Activated naive CD4-positive, alpha-beta T cell treated with anti-CD3 and anti-CD28 coated beads, Interleukin-2, amount 50 U/mL, for 72 hours (primary cell): ENCODE data around the gene KIF22. TPM values are rescaled to one million over a fixed set of nuclear protein-coding genes. Genes with fewer than 3 reads are reported as not detected.

ENCODE experiments used
- ATAC-seq, 2 donors: fragments of 150-1000 bp; cut with Tn5 transposase; 2 replicates each; pipeline ENCODE4 v1.10.0; 2021; ENCODE audit warnings: mild to moderate bottlenecking in 2 of 2, moderate library complexity in 2 of 2
- DNase-seq, 2 donors: peaks; one replicate each; pipeline ENCODE4 v3.0.0; 2021 to 2022; ENCODE audit warnings: low spot score in 2 of 2
- H3K27ac Mint-ChIP-seq, 2 donors: one replicate each; pipeline ENCODE4 v1.8.0; 2022; ENCODE audit warnings: mild to moderate bottlenecking in 2 of 2, mixed read lengths in 2 of 2
- H3K36me3 Mint-ChIP-seq, 2 donors: one replicate each; pipeline ENCODE4 v1.8.0; 2022; ENCODE audit warnings: mixed read lengths in 2 of 2
- H3K9me3 Mint-ChIP-seq, 2 donors: one replicate each; pipeline ENCODE4 v1.8.0; 2022; ENCODE audit warnings: mixed read lengths in 2 of 2
- total RNA-seq, 2 donors: library from RNA; stranded (reverse); gene quantifications; one replicate each; pipeline ENCODE4 v1.2.3, GENCODE V29; 2022

KIF22 gene
- total RNA-seq, 2 donors from 2014 or later = 151 to 268 TPM

DNA sequence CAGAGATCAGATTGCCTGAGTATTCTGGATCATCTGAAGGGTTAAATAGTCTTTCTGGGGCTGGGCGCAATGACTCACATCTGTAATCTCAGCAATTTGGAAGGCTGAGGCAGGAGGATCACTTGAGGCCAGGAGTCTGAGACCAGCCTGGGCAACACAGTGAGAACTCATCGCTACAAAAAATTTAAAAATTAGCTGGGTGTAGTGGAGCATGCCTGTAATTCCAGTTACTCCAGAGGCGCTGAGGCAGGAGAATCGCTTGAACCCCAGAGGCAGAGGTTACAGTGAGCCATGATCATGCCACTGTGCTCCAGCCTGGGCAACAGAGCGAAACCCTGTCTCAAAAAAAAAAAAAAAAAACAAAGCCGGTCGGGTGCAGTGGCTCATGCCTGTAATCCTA lies 45.4 kb downstream of the KIF22 start:
- H3K9me3 Mint-ChIP-seq = no peaks in the 10 kb centered on the region

DNA sequence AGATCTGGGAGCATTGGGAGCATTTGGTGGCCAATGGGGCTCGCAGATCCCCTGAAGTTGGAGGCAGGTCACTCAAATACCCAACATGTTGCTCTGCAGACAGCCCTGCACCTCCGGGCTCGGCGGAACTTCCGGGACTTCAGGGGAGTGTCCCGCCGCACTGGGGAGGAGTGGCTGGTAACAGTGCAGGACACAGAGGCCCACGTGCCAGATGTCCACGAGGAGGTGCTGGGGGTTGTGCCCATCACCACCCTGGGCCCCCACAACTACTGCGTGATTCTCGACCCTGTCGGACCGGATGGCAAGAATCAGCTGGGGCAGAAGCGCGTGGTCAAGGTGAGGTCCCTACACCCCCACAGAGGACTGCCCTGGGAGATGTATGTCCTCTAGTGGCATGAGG lies 46.1 kb downstream of the KIF22 start:
- Mint-ChIP-seq H3K36me3 (peaks cover 0 to 37% of the 10 kb centered on the region in 2 donors), H3K27ac (no peak overlapping the region), H3K9me3 (no peaks in the 10 kb centered on the region)
- no peak for ATAC-seq
- DNase-seq = no peak

More for the DNA sequence above, 45.4 kb downstream of the KIF22 start:
- Mint-ChIP-seq H3K36me3 (peaks cover under 1 to 44% of the 10 kb centered on the region in 2 donors), H3K27ac (peak overlapping the region in 1 of 2 donors; percentile 44)
- ATAC-seq (no peak), DNase-seq (no peak)

DNA sequence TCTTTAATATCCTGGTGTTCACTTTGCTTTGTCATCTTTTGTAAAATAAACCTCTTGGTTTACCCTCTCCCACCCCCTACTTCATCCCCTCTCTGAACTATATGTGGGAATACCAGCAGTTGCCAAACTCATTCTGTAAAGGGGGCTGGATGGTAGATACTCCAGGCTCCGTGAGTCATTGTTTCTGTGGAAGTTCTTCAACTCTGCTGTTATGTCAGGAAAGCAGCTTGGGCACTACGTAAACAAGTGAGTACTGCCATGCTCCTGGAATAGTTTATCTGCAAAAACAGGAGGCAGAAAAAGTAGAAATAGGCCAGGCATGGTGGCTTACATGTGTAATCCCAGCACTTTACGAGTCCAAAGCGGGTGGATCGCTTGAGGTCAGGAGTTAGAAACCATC lies 47.3 kb downstream of the KIF22 start:
- Mint-ChIP-seq H3K36me3 (peaks cover 0 to 26% of the 10 kb centered on the region in 2 donors), H3K9me3 (no peaks in the 10 kb centered on the region), H3K27ac (no peak overlapping the region)
- DNase-seq = no peak
- ATAC-seq = no peak

DNA sequence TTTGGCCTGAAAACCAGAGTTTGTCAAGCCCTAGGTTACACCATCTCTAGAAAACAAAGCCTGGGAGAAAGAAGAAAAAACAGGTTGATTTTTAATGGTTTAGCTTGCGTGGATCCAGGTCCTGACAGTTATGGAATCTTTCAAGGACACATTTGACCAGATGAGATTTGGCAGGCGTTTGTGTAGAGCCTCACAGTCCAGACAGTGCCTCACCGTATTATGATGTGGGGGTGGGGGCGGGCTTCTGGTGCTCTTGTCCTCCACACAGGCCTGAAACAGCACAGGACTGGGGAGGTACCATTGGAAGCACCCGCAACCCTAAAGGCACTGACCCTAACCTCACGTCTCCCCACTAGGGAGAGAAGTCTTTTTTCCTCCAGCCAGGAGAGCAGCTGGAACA lies 49.3 kb downstream of the KIF22 start:
- Mint-ChIP-seq H3K27ac (peak overlapping the region; percentile 54 to 60), H3K9me3 (no peaks in the 10 kb centered on the region), H3K36me3 (peaks cover 0 to 11% of the 10 kb centered on the region in 2 donors)
- no peak for ATAC-seq
- DNase-seq = no peak

DNA sequence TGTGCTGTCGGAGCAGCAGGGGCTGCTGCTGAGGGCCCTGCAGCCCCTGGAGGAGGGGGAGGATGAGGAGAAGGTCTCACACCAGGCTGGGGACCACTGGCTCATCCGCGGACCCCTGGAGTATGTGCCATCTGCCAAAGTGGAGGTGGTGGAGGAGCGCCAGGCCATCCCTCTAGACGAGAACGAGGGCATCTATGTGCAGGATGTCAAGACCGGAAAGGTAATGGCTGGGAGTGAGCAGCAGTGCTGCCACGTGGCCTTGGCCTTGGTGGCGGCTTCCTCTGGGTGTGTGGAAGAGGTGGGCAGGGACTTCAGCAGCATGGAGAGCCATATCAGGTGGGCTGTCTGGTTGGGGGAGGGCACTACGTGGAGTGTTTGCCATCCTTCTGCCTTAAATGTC lies 49.7 kb downstream of the KIF22 start:
- peak overlapping the region; percentile 18 to 54 for H3K27ac Mint-ChIP-seq
- H3K36me3 Mint-ChIP-seq = peaks cover 2 to 11% of the 10 kb centered on the region in 2 donors
- ATAC-seq (no peak), DNase-seq (no peak)
- H3K9me3 Mint-ChIP-seq = no peaks in the 10 kb centered on the region

GRCh38 chr16:29841631-29842030 lies 51.1 kb downstream of the KIF22 start:
- Mint-ChIP-seq H3K9me3 (no peaks in the 10 kb centered on the region), H3K27ac (no peak overlapping the region), H3K36me3 (peaks cover 4 to 11% of the 10 kb centered on the region in 2 donors)
- ATAC-seq (no peak), DNase-seq (no peak)

DNA sequence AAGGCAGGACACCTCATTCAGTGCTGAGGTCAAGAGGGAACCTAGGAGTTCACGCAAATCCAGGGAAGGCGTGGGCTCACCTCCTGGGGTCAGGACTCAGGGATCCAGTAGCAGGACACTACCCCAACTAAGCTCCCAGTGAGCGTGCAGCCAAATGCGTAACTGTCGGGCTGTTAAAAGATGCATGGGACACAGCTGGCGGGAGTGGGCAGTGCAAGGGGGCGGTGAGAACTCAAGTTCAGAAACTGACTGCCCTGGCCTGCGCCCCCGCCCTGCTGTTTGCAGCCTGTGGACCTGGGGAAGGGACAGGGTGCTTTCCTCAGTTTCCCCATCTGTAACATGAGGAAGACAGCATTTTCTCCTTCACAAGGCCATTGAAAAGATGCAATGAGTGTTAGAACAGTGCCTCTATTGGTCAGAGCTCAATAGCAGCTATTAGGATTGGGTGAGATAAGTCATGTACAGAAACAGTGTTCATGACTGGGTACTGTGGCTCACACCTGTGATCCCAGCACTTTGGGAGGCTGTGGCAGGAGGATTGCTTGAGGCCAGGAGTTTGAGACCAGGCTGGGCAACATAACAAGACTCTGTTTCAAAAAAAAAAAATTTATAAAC lies 52.3 kb downstream of the KIF22 start:
- no peak for DNase-seq
- H3K9me3 Mint-ChIP-seq = no peaks in the 10 kb centered on the region
- ATAC-seq = peak; percentile 29 to 46
- H3K27ac Mint-ChIP-seq = peak overlapping the region in 1 of 2 donors; percentile 66
- H3K36me3 Mint-ChIP-seq = peaks cover 4 to 12% of the 10 kb centered on the region in 2 donors

DNA sequence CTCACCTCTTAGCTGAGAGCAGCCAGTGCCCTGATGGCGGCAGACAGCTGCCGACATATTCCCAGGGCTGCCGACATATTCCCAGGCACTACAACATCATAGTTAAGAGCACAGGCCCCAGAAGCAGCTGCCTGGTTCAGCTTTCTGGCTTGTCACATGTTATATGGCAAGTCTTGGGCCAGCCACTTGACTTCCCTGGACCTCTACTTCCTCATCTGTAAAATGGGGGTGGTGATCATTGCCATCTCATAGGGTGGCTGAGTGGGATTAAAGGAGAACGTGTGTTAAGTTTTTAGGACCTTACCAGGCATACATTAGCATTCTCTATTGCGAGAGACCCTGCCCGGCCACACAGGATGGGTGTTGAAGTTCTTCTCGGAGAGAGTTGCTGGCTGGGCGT lies 53.4 kb downstream of the KIF22 start:
- Mint-ChIP-seq H3K27ac (peak overlapping the region; percentile 37 to 84), H3K9me3 (no peaks in the 10 kb centered on the region), H3K36me3 (peaks cover 4 to 12% of the 10 kb centered on the region in 2 donors)
- ATAC-seq (no peak), DNase-seq (no peak)

- Mint-ChIP-seq H3K36me3 (peaks cover 4 to 12% of the 10 kb centered on the region in 2 donors), H3K27ac (peak overlapping the region in 1 of 2 donors; percentile 37), H3K9me3 (no peaks in the 10 kb centered on the region)
- ATAC-seq (no peak), DNase-seq (no peak)
Observed at GRCh38 chr16:29844575-29845331, 54.2 kb downstream of the KIF22 start.

DNA sequence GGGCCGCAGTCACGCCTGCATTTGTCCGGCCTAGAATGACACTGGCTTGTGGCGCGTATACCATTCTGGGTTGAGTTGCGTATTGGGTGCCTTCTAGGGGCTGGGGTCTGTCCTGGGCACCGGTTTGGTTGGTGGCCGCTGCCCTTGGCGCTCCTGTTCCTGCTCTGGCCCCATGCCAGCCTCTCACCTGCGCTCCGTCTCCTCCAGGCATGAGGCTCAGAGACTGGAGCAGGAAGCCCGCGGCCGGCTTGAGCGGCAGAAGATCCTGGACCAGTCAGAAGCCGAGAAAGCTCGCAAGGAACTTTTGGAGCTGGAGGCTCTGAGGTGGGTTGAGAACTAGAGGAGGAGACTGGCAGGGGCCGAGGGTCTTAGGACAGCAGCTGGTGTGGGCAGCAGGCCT lies 55.1 kb downstream of the KIF22 start:
- Mint-ChIP-seq H3K9me3 (no peaks in the 10 kb centered on the region), H3K27ac (peak overlapping the region in 1 of 2 donors; percentile 13), H3K36me3 (peaks cover 4 to 12% of the 10 kb centered on the region in 2 donors)
- DNase-seq = no peak
- no peak for ATAC-seq

- DNase-seq = peak; percentile 80 to 86
- no peaks in the 10 kb centered on the region for H3K9me3 Mint-ChIP-seq
- H3K27ac Mint-ChIP-seq = peak overlapping the region; percentile 22 to 82
- ATAC-seq = peak; percentile 91 to 95
- H3K36me3 Mint-ChIP-seq = peaks cover 4 to 12% of the 10 kb centered on the region in 2 donors
Observed at GRCh38 chr16:29848420-29849297, 58.1 kb downstream of the KIF22 start.

GRCh38 chr16:29849505-29849904 lies 59.0 kb downstream of the KIF22 start:
- peaks cover 4 to 12% of the 10 kb centered on the region in 2 donors for H3K36me3 Mint-ChIP-seq
- no peak for DNase-seq
- H3K27ac Mint-ChIP-seq = peak overlapping the region in 1 of 2 donors; percentile 22
- H3K9me3 Mint-ChIP-seq = no peaks in the 10 kb centered on the region
- no peak for ATAC-seq

DNA sequence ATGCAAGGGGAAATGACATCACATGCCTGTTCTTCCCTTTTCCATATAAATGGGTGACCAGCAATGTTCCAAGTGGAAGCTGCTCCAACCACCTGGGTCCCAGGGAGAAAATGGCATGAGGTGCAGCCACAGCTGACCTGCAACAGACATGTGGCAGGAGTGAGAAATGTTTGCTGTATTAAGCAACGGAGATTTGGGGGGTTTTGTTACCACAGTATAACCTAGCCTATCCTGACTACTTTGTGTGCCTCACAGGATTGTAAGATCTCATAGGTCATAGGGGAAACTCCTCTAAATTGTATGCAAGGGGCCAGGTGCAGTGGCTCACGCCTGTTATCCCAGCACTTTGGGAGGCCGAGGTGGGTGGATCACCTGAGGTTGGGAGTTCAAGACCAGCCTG lies 60.4 kb downstream of the KIF22 start:
- H3K36me3 Mint-ChIP-seq = peaks cover 0 to 6% of the 10 kb centered on the region in 2 donors
- no peak for DNase-seq
- no peaks in the 10 kb centered on the region for H3K9me3 Mint-ChIP-seq
- no peak overlapping the region for H3K27ac Mint-ChIP-seq
- ATAC-seq = no peak

- DNase-seq (no peak), ATAC-seq (no peak)
- H3K36me3 Mint-ChIP-seq = no peaks in the 10 kb centered on the region
- no peak overlapping the region for H3K27ac Mint-ChIP-seq
- H3K9me3 Mint-ChIP-seq = no peaks in the 10 kb centered on the region
Observed at GRCh38 chr16:29852654-29853053, 62.1 kb downstream of the KIF22 start.

DNA sequence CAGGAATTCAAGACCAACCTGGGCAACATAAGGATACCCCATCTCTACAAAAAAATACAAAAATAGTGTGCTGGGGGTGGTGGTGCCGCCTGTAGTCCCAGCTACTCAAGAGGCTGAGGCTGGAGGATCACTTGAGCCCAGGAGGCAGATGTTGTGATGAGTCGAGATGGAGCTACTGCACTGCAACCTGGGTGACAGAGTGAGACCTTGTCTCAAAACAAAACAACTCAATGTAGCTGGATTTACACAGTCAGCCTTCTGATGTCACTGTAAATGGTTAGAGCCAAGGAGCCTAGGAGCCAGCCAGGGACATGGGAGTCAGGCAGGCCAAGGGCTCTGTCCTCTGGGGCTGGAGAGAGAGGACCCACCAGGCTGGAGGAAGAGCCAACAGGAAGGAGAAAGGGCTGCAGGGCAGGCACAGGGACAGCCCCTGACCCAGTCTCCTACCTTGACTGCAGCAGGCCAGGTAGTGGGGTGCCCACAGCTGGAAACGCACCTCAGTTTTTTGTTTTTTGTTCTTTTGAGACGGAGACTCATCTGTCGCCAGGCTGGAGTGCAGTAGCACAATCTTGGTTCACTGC lies 64.1 kb downstream of the KIF22 start:
- ATAC-seq = peak; percentile 47 to 56
- H3K9me3 Mint-ChIP-seq = no peaks in the 10 kb centered on the region
- peak overlapping the region; percentile 25 to 52 for H3K27ac Mint-ChIP-seq
- H3K36me3 Mint-ChIP-seq = peaks cover 0 to 6% of the 10 kb centered on the region in 2 donors
- no peak for DNase-seq
